HG03066 (cell line): ENCODE measurements around the gene ZNF844.
"Not testable (repeated sequence)": the region's sequence is repeated elsewhere in the genome, so short reads cannot be mapped to it uniquely, and the experiment has no call there.

Source experiments
- ATAC-seq: cut with Tn5 transposase; IDR thresholded peaks from one replicate; pipeline ENCODE4 v1.9.1; 2021; ENCODE audit warnings: low read depth; ENCODE audit not compliant: unreplicated experiment

The ZNF844 gene

GRCh38 chr19:12064590-12065538 is at the start of gene ZNF844:
Gene ZNF844, plus strand, starts transcription at chr19:12064731. Its CDS starts 143 bp downstream, at chr19:12064874.
- no peak for ATAC-seq

GRCh38 chr19:12015015-12015752 is 49.3 kb upstream of the ZNF844 start:
- no peak for ATAC-seq

- ATAC-seq = no peak
These were observed 48.8 kb upstream of the ZNF844 start for GRCh38 chr19:12015753-12016116.

- no peak for ATAC-seq
These were observed 30.3 kb upstream of the ZNF844 start for GRCh38 chr19:12034198-12034597.

GRCh38 chr19:12034620-12035019 is 29.9 kb upstream of the ZNF844 start:
- no peak for ATAC-seq

- peak; percentile 86 for ATAC-seq
These were observed 29.0 kb upstream of the ZNF844 start, which contains the start of gene ZNF433 for GRCh38 chr19:12035220-12036172. Gene ZNF433, minus strand, starts transcription at chr19:12035679. Its CDS starts 140 bp downstream, at chr19:12035539.

GRCh38 chr19:12042893-12043292 is 21.6 kb upstream of the ZNF844 start:
- no peak for ATAC-seq

GRCh38 chr19:12043752-12044422 is 20.6 kb upstream of the ZNF844 start:
- no peak for ATAC-seq

- no peak for ATAC-seq
These were observed 16.7 kb upstream of the ZNF844 start for GRCh38 chr19:12047868-12048267.

- peak; percentile 21 for ATAC-seq
These were observed 12.4 kb upstream of the ZNF844 start for GRCh38 chr19:12052091-12052496.

GRCh38 chr19:12052497-12053169 is 11.9 kb upstream of the ZNF844 start, which contains the start of gene ZNF878:
Gene ZNF878, minus strand, starts transcription at chr19:12052961. Its CDS starts 160 bp downstream, at chr19:12052801.
- ATAC-seq = peak; percentile 82

GRCh38 chr19:12055784-12056183 is 8.7 kb upstream of the ZNF844 start:
- ATAC-seq = no peak

- no peak for ATAC-seq
These were observed 11.1 kb downstream of the ZNF844 start for GRCh38 chr19:12075538-12076139.

- ATAC-seq = not testable (repeated sequence)
These were observed 11.8 kb downstream of the ZNF844 start for GRCh38 chr19:12076331-12076730.

- ATAC-seq = no peak
These were observed 12.8 kb downstream of the ZNF844 start for GRCh38 chr19:12077375-12077774.

- not testable (repeated sequence) for ATAC-seq
These were observed 18.8 kb downstream of the ZNF844 start for GRCh38 chr19:12083336-12083735.

GRCh38 chr19:12085074-12085818 is 20.7 kb downstream of the ZNF844 start:
- ATAC-seq = no peak

GRCh38 chr19:12090807-12091206 is 26.3 kb downstream of the ZNF844 start:
- no peak for ATAC-seq
